ENCODE results near the gene ADGRB2.
A peak's percentile ranks its signal among the peaks of the same experiment; 100 is the strongest.

ADGRB2 gene

GRCh38 chr1:31783846-31784245 lies 19.7 kb upstream of the ADGRB2 start:
- DNase-seq (ENCODE audit: low read depth in 2 of 2): no peak

GRCh38 chr1:31782421-31783410 lies 18.6 kb upstream of the ADGRB2 start:
- DNase-seq (ENCODE audit: low read depth in 2 of 2): no peak

GRCh38 chr1:31781756-31782371 lies 17.7 kb upstream of the ADGRB2 start:
- DNase-seq (ENCODE audit: low read depth in 2 of 2): no peak

DNA sequence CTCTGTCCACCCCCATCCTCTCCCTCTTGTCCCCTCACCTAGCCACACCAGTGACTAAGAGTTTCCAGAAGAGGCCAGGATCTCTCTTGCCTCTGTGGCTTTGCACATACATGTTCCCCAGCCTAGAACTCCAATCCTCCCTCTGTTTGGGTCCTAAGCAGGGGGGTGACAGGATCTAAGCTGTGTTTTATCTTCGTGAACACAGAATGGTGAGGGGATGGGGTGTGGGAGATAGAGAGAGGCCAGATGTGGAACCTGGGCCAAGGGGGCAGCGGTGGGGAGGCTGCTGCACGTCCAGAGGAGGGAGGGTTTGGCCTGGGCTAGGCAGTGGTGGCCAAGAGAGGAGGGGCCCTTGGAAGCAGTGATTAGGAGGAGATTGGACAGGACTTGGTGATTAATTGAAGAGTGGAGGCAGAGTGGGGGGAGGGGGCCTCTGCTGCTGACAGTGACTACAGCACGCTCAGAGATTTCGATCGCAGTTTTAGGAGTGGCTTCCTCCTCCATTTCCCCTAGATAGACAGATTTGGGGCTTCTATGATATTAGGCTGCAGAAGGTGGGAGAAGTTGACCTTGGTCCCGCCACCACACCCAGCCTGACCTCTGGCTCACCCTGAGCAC lies 17.1 kb upstream of the ADGRB2 start:
- no peak for DNase-seq (ENCODE audit: low read depth in 2 of 2)

- DNase-seq (ENCODE audit: low read depth in 2 of 2): no peak
Measured at GRCh38 chr1:31780632-31781031, 16.5 kb upstream of the ADGRB2 start.

DNA sequence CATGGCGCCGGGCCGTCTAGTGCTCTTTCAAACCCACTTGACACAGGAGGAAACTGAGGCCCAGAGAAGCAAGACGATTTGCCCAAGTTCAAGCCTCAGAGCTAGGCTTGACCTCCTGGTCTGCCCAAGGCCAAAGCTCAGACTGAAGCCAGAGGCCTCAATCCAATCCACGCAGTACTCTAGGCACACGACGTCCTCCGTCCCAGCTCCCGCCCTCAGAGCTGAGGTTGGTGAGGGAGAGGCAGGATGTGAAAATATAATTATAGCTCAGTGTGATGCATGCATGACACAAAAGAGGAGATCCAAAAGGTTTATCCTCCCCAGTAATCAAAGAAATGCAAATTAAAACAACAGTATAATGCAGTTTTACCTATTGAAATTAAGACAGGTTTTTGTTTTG lies 15.5 kb upstream of the ADGRB2 start:
- DNase-seq (ENCODE audit: low read depth in 2 of 2): no peak

DNA sequence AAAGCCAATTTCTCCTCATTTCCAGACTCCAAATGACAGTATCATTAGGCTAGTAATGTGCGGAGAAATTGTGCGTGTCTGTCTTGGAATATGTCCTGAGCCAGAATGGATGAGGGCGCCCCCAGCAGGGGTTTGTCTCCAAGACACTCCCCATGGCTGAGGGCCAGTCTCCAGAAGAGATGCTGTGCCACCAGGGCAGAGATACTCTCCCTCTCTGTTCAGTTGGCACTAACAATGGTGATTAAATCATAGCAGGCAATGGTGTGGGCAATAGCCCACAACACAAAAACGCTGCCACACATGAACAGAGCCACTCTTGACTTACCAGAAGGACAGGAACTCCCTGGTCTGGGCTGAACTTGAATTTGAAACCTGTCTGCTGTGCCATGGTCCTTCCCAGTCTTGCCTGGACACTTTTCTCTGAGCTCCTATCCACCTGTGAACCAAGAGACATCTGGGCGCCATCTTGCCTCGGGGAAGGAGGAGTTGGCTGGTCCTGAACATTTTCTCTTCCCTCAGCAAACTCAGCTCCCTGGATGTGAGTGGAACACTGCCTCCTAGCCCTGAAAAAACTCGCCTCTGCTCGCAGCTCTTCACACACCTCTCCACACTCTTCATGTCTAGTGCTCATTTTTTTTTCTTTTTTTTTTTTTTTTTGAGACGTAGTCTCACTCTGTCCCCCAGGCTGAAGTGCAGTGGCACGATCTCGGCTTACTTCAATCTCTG lies 14.8 kb upstream of the ADGRB2 start:
- no peak for DNase-seq (ENCODE audit: low read depth in 2 of 2)

DNA sequence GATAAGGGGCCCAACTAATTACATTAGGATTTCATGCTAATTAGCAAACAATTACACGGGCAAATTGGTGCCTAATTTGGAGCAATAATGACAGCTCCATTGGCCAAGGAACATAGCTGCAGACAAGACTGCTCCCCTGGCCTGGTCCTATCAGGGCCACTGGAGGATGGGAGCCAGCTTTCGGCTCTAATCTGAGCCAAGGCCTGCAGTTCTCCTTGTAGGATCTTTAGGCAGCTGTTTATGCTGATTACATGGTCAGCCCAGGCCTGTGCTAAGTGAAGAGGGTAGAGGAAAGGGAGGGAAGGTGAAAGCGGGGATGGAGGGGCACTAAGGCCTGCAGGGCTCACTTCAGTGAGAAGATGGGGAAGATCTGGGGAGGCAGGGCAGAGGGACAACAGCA lies 12.4 kb upstream of the ADGRB2 start:
- no peak for DNase-seq (ENCODE audit: low read depth in 2 of 2)

GRCh38 chr1:31776032-31776431 lies 11.9 kb upstream of the ADGRB2 start:
- no peak for DNase-seq (ENCODE audit: low read depth in 2 of 2)

- DNase-seq (ENCODE audit: low read depth in 2 of 2): no peak
Measured at GRCh38 chr1:31775210-31775999, 11.3 kb upstream of the ADGRB2 start.

GRCh38 chr1:31774495-31774894 lies 10.4 kb upstream of the ADGRB2 start:
- DNase-seq (ENCODE audit: low read depth in 2 of 2): no peak

DNA sequence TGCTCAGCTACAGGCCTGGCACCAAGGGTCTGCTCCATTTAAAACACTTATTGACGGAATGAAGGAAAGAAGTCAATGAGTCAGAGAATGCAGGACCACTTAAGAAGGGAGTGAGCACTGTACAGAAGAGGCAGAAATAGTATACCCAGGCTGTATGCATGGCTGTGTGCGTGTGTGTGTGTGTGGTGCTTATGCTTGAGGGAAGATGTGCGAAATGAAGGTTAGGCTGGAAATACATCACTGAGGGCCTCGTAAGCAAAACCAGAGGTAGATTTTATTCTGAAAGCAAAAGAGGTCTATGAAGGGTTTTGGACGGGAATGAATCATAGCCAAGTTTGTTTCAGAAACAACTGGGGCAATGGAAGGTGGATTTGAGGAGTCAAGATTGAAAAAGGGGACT lies 9.7 kb upstream of the ADGRB2 start:
- no peak for DNase-seq (ENCODE audit: low read depth in 2 of 2)

DNA sequence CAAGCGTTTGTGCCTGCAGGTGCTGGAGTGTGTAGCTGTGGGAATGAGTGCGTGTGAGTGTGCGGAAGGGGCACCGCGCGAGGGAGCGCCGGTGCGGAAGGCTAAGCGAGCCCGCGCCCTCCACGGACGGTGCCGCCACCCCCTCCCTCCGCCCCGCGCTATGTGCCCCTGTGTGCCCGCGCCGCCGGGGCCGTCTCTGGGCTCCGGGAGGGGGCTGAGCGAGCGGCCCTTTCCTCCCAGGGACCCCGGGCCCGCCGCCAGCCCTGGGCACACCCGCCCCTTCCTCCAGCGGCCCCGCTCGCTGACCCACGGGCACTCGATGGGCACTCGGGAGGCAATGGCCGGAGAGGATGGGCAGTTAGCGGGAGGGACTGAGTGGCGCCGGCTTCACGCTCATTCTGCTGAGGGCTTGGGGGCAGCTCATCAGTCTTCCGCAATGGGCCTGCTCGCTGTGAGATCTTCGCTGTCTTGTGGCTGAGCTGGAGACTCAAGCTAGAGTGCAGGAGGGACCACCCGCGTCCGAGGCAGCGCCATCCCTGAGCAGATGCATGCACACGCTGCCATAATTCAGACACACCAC lies 8.6 kb upstream of the ADGRB2 start:
- DNase-seq (ENCODE audit: low read depth in 2 of 2): no peak

- peak; percentile 39 to 53 for DNase-seq (ENCODE audit: low read depth in 2 of 2)
Measured at GRCh38 chr1:31771891-31772668, 7.9 kb upstream of the ADGRB2 start.

DNA sequence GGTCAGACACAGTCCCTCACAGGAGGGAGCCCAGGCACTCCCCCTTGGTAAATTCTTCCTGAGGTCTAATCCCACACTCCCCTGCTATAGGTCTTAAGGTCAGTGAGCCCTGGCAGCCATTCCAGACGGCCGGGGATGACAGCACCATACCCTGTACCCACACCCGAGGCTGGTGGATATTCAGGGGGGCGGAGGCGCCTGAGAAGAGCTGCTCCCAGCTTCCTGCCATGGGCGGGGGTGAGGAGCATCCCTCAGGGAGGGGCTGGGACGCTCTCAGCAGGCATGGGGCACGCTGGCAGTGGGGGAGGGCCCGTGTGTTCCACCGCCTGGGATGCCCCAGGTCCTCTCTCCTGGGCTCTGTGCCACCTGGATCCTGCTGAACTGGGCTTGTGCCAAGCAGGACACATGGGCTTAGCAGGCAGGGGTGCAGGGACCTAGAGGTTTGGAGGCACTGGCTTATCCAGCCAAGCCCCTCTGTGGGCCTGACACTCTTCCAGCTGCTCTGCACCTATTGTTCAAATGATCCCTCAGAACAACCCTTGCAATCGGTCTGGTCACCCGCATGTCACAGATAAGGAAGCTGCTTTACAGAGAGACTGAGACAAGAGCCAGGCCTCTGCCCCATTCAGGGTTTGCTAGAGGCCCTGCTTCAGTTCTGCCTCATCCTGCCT lies 5.7 kb upstream of the ADGRB2 start:
- DNase-seq (ENCODE audit: low read depth in 2 of 2): no peak

GRCh38 chr1:31768939-31769704 lies 5.0 kb upstream of the ADGRB2 start:
- no peak for DNase-seq (ENCODE audit: low read depth in 2 of 2)

- DNase-seq (ENCODE audit: low read depth in 2 of 2): no peak
Measured at GRCh38 chr1:31768407-31768907, 4.3 kb upstream of the ADGRB2 start.

DNA sequence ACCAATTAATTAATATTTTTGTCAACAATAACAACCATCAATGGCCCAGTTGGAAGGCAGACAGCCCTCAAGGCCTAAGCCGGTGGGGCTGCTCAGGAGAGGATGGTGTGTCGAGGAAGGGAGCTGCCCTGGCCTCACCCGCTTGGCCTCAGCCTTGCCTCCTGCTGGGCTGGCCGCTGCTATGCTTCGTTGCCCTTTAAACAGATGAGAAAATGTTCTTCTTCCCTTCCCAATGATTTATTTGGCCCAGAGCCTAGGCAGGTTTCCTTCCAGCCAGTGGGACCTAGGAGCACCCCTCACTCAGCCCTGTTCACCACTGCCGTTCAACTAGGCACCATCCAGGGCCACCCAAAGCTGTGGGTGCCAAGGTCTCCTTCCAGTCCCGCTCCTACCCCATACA lies 3.1 kb upstream of the ADGRB2 start:
- no peak for DNase-seq (ENCODE audit: low read depth in 2 of 2)

- DNase-seq (ENCODE audit: low read depth in 2 of 2): no peak
Measured at GRCh38 chr1:31765516-31765915, 1.4 kb upstream of the ADGRB2 start.
